Measurements from ENCODE around the gene ANKRD11.

GRCh38 chr16:89257281-89257731 lies 233.1 kb downstream of the ANKRD11 start:
- no peak for TF ChIP-seq CTCF (IDR thresholded peaks at IDR 0.05; ENCODE audit: insufficient read depth, low read length, poor library complexity, severe bottlenecking)
- no peak for TF ChIP-seq EZH2phosphoT487 (conservative IDR thresholded peaks at IDR 0.05; ENCODE audit: low read length)

Data from SU-DHL-6 (cell line).